ENCODE results near the gene DNAJB14. TPM values are rescaled to one million over a fixed set of nuclear protein-coding genes. Genes with fewer than 3 reads are reported as not detected.

The DNAJB14 gene
- total and polyA plus RNA-seq, 2 of the 13 experiments (the other 11 are each of a cell fraction or from before 2014, with no cell fraction given) = 9.1 to 38.1 TPM

GRCh38 chr4:99894161-99894997 lies 52.0 kb downstream of the DNAJB14 start, which contains the start of gene LAMTOR3 (continued):
- no peak for TF ChIP-seq AFF4 (CRISPR knock-in tag; IDR thresholded peaks at IDR 0.05)
- peak; percentile 96 for TF ChIP-seq HNRNPLL (IDR thresholded peaks at IDR 0.05; ENCODE audit: low read depth, low read length, poor library complexity, severe bottlenecking)
- peak; percentile 43; the same call in 1 of the 2 replicates for TF ChIP-seq ZNF205 (CRISPR knock-in tag; IDR thresholded peaks at IDR 0.05)
- TF ChIP-seq ZNF121 (CRISPR knock-in tag; IDR thresholded peaks at IDR 0.05) = no peak
- TF ChIP-seq HBP1 (CRISPR knock-in tag; IDR thresholded peaks at IDR 0.05; ENCODE audit: low read depth) = peak; percentile 89
- TF ChIP-seq ERF (CRISPR knock-in tag; IDR thresholded peaks at IDR 0.05) = peak; percentile 36; the same call in 1 of the 2 replicates
- no peak for TF ChIP-seq NR2F6 (IDR thresholded peaks at IDR 0.05)
- TF ChIP-seq NR2F6 (CRISPR knock-in tag; IDR thresholded peaks at IDR 0.05) = peak; percentile 32; the same call in 1 of the 2 replicates
- no peak for TF ChIP-seq NFE2L2 (IDR thresholded peaks at IDR 0.05; ENCODE audit: low read length)
- peak; percentile 71 for TF ChIP-seq TFDP2 (CRISPR knock-in tag; IDR thresholded peaks at IDR 0.05)
- TF ChIP-seq RCOR2 (CRISPR knock-in tag; IDR thresholded peaks at IDR 0.05) = no peak
- TF ChIP-seq ZNF644 (CRISPR knock-in tag; IDR thresholded peaks at IDR 0.05; ENCODE audit: low read depth) = no peak
- no peak for TF ChIP-seq CHD2 (IDR thresholded peaks at IDR 0.05; ENCODE audit: low read depth, low read length)
- TF ChIP-seq HOXA5 (CRISPR knock-in tag; IDR thresholded peaks at IDR 0.05) = no peak
- 0 out of 2 replicates have a peak, but pooled peaks have one; percentile 76 for TF ChIP-seq NAIF1 (CRISPR knock-in tag; IDR thresholded peaks at IDR 0.05; ENCODE audit: borderline replicate concordance)
- peak; percentile 75; the same call in 1 of the 2 replicates for TF ChIP-seq SPEN (CRISPR knock-in tag; IDR thresholded peaks at IDR 0.05; ENCODE audit: low read depth)
- no peak for TF ChIP-seq SOX6 (IDR thresholded peaks at IDR 0.05)
- no peak for TF ChIP-seq SOX6 (CRISPR knock-in tag; IDR thresholded peaks at IDR 0.05)
- no peak for TF ChIP-seq PRDM4 (CRISPR knock-in tag; IDR thresholded peaks at IDR 0.05; ENCODE audit: borderline replicate concordance)
- TF ChIP-seq ZNF17 (CRISPR knock-in tag; IDR thresholded peaks at IDR 0.05) = no peak
- TF ChIP-seq POGZ (CRISPR knock-in tag; IDR thresholded peaks at IDR 0.05) = peak; percentile 48; the same call in 1 of the 2 replicates

Data from HepG2 (cell line).